ENCODE data around the gene SH3D19.
"Not testable (repeated sequence)": the region's sequence is repeated elsewhere in the genome, so short reads cannot be mapped to it uniquely, and the experiment has no call there.

Gene SH3D19

DNA sequence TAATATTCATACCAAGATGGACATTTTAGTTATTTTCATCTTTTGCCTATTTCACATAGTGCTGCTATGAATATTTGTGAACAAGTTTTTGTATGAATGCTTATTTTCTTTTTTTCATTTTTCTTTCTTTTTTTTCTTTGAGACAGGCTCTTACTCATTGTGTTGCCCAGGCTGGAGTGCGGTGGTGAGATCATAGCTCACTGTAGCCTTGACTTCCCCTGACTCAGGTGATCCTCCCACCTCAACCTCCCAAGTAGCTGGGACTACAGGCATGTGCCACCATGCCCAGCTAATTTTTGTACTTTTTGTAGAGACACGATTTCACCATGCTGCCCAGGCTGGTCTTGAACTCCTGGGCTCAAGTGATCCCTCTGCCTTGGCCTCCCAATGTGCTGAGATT, 247.4 kb downstream of the SH3D19 start:
- DNase-seq (ENCODE audit: low read depth, low spot score); H3K4me3 ChIP-seq (ENCODE audit: low read length): not testable (repeated sequence)

DNA sequence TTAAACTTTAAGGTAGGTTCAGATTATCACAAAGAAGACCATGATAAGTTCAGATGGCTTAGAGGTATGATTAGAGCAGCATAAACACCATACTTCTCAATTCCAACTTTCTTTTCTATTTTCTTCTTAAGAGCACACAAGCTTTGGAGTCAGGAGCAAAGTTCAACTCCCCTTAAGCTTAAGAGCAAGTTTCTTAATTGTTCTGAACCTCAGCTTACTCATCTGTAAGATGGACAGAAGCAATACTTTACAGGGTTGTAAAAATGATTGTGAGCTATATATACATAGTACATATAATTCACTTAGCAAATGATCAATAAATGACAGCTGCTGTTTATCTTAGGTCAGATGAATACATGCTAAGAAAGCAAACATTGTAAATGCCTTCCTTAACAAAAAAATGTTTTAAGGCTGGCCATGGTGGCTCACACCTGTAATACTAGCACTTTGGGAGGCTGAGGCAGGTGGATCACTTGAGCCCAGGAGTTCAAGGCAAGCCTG, 250.9 kb downstream of the SH3D19 start:
- no peak overlapping the region for H3K4me3 ChIP-seq (ENCODE audit: low read length)
- no peak for DNase-seq (ENCODE audit: low read depth, low spot score)

All from Jurkat, Clone E6-1 (cell line).